Activated naive CD4-positive, alpha-beta T cell treated with anti-CD3 and anti-CD28 coated beads, Interleukin-2, amount 50 U/mL, for 72 hours (primary cell): ENCODE data around the gene ANKRD36. TPM values are rescaled to one million over a fixed set of nuclear protein-coding genes. Genes with fewer than 3 reads are reported as not detected.
"Not testable (repeated sequence)": the region's sequence is repeated elsewhere in the genome, so short reads cannot be mapped to it uniquely, and the experiment has no call there.

ENCODE experiments used
- ATAC-seq, 2 donors: fragments of 150-1000 bp; cut with Tn5 transposase; 2 replicates each; pipeline ENCODE4 v1.10.0; 2021; ENCODE audit warnings: mild to moderate bottlenecking in 2 of 2, moderate library complexity in 2 of 2
- DNase-seq, 2 donors: peaks; one replicate each; pipeline ENCODE4 v3.0.0; 2021 to 2022; ENCODE audit warnings: low spot score in 2 of 2
- H3K27ac Mint-ChIP-seq, 2 donors: one replicate each; pipeline ENCODE4 v1.8.0; 2022; ENCODE audit warnings: mild to moderate bottlenecking in 2 of 2, mixed read lengths in 2 of 2
- H3K36me3 Mint-ChIP-seq, 2 donors: one replicate each; pipeline ENCODE4 v1.8.0; 2022; ENCODE audit warnings: mixed read lengths in 2 of 2
- H3K9me3 Mint-ChIP-seq, 2 donors: one replicate each; pipeline ENCODE4 v1.8.0; 2022; ENCODE audit warnings: mixed read lengths in 2 of 2
- total RNA-seq, 2 donors: library from RNA; stranded (reverse); gene quantifications; one replicate each; pipeline ENCODE4 v1.2.3, GENCODE V29; 2022

ANKRD36 gene
- 10 to 100 TPM; 32.0 to 46.2 TPM for total RNA-seq

DNA sequence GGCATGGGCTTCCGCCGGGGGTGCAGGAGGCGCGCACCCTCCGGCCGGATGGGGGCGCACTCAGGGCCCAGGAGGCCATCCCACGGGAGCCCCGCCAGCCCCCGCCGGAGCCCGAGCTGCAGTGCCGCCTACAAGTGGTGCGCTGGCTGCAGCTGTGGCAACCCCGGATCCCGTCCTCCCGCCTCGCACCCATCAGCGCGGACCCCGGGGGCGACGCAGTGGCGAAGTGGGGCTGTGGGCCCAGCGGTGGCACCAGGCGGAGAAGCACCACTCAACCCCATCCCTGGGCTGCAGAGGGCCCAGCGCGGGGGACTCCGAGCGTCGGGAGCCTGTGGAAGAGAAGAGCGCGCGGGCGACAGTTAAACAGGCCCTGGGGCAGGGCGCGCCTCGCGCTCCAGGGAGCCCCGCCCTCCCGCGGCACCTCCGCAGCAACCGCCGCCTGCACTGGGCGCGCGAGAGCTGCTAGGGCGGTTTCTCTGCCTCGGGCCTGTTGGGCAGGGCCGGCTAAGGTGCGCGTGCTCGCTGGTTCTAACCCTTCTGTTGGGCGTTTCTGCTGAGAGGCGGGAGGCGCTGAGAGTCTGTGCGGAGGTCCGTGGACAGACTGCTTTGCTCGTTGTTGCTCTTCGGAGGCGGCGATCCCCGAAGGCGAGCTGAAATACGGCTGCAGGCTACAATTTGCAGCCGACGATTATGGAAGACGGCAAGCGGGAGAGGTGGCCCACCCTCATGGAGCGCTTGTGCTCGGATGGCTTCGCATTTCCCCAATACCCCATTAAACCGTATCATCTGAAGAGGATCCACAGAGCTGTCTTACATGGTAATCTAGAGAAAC lies at the start of gene ANKRD36:
Gene ANKRD36, plus strand, starts transcription at position 104 of the 832 bp plus-strand sequence. Its CDS starts 587 bp downstream, at position 691.
- peak within 1 kb of the TSS; percentile 97 for H3K27ac Mint-ChIP-seq
- peak; percentile 95 to 98 for ATAC-seq
- not testable (repeated sequence) for H3K36me3 Mint-ChIP-seq, H3K9me3 Mint-ChIP-seq
- DNase-seq, result peak; percentile 87 to 89

DNA sequence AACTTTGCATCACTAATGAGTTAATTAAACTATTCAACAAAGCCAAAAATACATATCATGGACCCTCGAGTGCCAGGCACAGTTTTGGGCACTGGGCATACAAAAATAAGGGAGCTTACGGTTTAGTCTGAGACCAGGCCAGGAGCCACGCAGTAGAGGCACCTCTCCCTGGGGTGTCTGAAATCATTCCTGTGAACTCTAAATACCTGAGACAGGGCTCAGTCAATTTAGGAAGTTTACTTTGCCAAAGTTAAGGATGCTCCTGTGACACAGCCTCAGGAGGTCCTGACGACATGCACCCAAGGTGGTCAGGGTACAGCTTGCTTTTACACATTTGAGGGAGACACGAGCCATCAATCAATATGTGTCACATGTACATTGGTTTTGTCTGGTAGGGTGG lies 46.9 kb upstream of the ANKRD36 start:
- not testable (repeated sequence) for H3K36me3 Mint-ChIP-seq, H3K9me3 Mint-ChIP-seq, H3K27ac Mint-ChIP-seq, DNase-seq, ATAC-seq

DNA sequence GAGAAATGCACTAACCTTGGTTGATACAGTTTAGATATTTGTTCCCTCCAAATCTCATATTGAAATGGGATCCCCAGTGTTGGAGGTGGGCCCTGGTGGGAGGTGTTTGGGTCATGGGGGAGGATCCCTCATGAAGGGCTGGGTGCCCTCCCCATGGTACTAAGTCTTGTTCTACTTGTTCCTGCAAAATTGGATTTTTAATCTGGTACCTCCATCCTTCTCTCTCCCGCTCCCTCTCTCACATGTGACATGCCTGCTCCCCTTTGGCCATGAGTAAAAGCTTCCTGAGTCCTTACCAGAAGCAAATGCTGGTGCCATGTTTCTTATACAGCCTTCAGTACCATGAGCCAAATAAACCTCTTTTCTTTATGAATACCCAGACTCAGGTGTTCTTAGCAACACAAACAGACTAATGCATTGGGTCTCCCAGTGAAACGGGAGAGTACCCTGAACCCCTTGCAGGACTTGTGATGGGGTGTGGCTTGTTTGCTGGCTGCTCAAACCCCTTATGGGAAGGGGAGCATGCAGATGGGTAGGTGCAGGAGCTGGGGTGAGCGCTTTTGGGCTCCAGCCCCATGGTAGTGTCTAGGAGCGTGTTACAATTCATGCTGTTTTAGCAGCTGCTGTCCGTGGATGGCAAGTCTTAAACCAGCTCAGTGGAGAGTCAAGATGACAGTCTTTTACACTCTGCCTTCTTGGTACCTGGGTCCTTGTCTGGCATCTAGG lies 45.5 kb upstream of the ANKRD36 start:
- no peaks in the 10 kb centered on the region for H3K36me3 Mint-ChIP-seq
- DNase-seq, result no peak
- H3K9me3 Mint-ChIP-seq, result no peaks in the 10 kb centered on the region
- no peak overlapping the region for H3K27ac Mint-ChIP-seq
- ATAC-seq, result no peak

DNA sequence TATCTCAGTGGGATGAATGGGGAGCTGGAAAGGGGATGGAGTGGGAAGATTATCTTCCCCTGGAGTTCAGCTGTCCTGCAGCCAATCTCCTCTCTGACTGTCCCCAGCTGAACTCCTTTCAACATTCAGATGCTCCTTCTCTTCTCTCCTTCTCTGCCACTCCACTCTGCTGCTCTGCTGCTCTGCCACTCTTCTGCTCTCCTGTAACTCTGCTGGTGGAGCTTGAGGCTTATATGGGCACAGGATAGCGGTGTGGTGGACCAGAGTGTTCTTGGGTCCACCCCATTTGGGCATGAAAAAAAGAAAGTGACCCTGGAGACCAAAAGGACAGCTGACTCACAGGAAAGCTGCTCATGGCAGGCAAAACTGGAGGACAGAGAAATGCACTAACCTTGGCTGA lies 44.9 kb upstream of the ANKRD36 start:
- Mint-ChIP-seq H3K27ac (no peak overlapping the region), H3K36me3 (no peaks in the 10 kb centered on the region), H3K9me3 (no peaks in the 10 kb centered on the region)
- DNase-seq, result no peak
- ATAC-seq, result no peak

DNA sequence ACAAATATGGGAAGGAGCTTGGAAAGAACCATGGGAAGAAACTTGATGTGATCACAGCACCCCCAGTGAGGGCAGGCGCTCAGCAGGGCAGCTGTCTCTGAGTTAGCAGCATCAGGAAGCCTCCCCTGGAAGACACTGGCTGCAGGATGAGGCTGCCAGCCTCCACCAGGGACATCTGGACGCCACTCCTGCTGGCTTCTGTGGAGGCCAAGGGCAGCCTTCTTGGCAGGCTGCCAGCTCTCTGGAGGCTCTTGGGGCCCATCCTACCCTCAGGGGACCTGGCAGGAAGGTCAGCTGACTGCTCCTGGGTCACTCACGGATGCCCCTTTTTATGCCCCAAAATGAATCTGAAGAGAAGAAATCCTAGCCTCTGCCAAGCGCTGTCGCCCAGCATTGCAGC lies 44.2 kb upstream of the ANKRD36 start:
- ATAC-seq, DNase-seq, H3K9me3 Mint-ChIP-seq, H3K27ac Mint-ChIP-seq, H3K36me3 Mint-ChIP-seq: not testable (repeated sequence)

DNA sequence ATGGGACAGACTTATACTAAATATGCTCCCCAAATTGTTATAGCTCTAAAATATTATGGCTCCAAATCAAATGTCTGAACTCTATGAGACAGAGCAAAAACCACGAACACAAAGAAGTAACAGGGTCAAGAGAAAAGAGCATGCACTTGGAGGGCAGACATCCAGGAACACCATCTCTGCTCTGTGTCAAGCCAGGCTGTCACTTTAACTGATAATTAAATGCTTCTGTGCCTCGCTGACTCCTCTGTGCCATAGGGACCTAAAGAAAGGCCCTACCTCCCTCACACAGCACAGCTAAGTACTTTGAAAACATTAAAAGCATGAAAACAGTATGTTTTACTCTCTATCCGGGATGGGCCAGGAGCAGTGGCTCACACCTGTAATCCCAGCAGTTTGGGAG lies 42.0 kb upstream of the ANKRD36 start:
- not testable (repeated sequence) for DNase-seq, H3K36me3 Mint-ChIP-seq, H3K27ac Mint-ChIP-seq, ATAC-seq, H3K9me3 Mint-ChIP-seq

DNA sequence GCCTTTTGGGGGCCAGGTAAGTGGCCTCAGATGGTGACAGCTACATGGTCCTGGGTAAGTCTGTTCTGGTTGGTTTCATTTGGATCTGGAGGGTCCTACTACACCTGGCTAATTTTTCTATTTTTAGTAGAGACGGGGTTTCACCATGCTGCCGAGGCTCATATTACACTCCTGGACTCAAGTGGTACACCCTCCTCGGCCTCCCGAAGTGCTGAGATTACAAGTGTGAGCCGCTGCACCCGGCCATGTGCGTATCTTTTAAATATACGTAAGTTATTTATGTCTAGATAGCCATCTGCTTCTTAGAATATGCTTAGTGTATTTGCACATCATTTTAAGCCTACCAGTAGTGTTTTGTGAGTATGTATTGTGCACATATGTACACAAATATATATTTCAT lies 35.7 kb upstream of the ANKRD36 start:
- H3K9me3 Mint-ChIP-seq, ATAC-seq, DNase-seq, H3K36me3 Mint-ChIP-seq, H3K27ac Mint-ChIP-seq: not testable (repeated sequence)

DNA sequence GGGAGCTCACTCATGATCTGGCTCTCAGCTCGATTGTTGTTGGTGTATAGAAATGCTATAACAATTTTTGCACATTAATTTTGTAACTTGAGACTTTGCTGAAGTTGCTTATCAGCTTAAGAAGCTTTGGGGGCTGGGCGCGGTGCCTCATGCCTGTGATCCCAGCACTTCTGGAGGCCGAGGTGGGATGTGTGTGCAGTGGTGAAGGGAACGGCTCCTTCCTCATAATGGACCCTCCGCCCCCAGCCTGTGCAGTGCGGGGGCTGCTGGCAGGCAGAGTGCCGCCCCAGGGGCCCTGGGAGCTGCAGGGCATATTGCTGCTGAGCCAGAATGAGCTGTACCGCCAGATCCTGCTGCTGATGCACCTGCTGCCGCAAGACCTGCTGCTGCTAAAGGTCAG lies 32.1 kb upstream of the ANKRD36 start:
- not testable (repeated sequence) for H3K36me3 Mint-ChIP-seq, H3K9me3 Mint-ChIP-seq, ATAC-seq, DNase-seq, H3K27ac Mint-ChIP-seq

DNA sequence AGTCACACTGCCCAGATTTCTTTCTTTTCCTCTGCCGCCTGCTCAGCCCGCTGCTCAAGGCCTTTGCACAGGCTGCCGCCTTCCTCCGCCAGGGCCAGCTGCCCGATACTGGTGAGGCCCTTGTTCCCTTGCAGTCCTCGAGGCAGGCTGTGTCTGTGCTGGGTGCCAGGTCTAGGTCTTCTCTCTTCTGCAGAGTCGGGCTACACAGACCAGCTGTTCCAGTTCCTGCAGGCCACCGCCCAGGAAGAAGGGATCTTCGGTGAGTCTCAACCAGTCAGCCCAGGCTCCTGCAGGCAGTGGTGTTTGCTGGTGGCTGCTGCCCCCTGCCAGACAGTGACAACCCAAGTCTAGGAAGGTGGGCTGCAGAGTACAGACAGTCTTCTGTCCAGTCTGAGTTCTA lies 30.7 kb upstream of the ANKRD36 start:
- not testable (repeated sequence) for DNase-seq, ATAC-seq, H3K9me3 Mint-ChIP-seq, H3K36me3 Mint-ChIP-seq
- H3K27ac Mint-ChIP-seq, result peak overlapping the region in 1 of 2 donors; percentile 50

DNA sequence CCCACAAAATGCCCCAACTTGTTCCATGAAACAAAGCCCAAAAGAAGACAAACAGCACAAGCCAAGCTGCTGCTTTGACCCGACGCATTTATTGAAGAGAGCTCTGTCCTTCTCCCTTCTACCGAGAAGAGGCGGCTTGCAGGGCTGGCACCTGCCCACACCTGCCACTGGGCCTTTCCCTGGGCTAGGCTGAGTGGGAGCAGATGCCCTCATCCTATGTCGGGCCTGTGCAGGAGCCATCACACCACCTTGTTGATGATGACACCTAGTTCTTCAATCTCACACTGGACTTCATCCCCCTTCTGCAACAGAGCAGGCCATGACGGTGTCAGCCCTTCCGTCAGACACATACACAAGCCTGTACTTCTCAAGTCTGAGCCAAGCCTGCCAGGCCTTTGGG lies 29.4 kb upstream of the ANKRD36 start:
- not testable (repeated sequence) for H3K36me3 Mint-ChIP-seq, ATAC-seq, DNase-seq, H3K9me3 Mint-ChIP-seq, H3K27ac Mint-ChIP-seq

DNA sequence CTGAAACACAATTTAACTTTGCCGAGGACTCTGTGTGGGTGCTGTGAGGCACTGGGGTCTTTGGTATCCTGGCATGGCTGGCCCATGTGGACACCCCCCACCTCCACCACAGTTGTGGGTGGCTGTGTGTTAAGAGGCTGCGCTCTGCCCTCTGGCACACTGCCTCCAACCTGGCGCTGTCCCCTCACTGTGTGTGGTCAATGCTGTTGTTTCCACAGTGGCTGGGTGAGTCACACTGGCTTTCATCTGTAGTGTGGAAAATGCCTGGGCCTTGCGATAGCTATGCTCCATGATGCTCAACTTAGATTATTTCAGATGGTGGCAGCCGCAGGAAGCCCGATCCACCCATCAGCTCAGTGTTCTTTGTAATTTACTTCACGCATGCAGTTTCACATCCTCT lies 27.9 kb upstream of the ANKRD36 start:
- not testable (repeated sequence) for H3K9me3 Mint-ChIP-seq, H3K36me3 Mint-ChIP-seq, DNase-seq, H3K27ac Mint-ChIP-seq
- ATAC-seq, result peak; percentile 40 to 68

DNA sequence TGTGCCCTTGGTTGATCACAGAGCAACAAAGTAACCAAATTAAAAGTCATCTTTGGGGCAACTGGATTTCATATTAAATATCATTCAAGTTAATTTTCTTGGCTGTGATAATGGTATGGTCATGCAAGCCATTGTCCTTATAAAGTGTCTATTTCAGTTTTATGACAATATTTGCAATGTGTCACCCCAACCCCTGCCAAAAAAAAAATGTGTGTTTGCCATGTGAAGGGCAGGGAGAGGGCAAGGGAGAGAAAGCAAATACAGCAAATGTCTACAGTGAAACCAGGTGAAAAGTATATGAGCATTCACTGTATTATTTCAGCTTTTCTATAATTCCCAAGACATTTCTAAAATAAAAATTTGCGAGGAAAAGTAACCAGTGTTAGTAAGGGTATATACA lies 24.2 kb upstream of the ANKRD36 start:
- H3K27ac Mint-ChIP-seq, H3K9me3 Mint-ChIP-seq, DNase-seq, ATAC-seq, H3K36me3 Mint-ChIP-seq: not testable (repeated sequence)

DNA sequence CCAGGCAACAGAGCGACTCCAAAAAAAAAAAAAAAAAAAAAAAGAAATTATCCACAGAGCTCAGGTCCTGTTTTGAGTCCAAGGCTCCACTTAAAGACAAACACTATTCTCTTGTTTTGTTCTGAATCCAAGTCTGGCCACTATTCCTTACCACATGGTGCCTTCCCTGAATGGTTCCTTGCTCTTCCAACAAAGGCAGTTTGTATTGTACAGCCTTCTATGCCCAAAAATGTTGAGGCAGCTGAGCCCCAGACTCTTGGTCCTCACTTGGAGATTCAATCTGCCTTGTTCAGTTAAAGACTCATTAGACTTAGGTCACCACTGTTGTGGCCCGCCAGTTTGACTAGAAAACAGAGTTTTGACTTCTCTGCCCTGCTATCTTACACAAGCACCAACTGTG lies 20.0 kb upstream of the ANKRD36 start:
- not testable (repeated sequence) for H3K27ac Mint-ChIP-seq, ATAC-seq, DNase-seq, H3K9me3 Mint-ChIP-seq, H3K36me3 Mint-ChIP-seq

DNA sequence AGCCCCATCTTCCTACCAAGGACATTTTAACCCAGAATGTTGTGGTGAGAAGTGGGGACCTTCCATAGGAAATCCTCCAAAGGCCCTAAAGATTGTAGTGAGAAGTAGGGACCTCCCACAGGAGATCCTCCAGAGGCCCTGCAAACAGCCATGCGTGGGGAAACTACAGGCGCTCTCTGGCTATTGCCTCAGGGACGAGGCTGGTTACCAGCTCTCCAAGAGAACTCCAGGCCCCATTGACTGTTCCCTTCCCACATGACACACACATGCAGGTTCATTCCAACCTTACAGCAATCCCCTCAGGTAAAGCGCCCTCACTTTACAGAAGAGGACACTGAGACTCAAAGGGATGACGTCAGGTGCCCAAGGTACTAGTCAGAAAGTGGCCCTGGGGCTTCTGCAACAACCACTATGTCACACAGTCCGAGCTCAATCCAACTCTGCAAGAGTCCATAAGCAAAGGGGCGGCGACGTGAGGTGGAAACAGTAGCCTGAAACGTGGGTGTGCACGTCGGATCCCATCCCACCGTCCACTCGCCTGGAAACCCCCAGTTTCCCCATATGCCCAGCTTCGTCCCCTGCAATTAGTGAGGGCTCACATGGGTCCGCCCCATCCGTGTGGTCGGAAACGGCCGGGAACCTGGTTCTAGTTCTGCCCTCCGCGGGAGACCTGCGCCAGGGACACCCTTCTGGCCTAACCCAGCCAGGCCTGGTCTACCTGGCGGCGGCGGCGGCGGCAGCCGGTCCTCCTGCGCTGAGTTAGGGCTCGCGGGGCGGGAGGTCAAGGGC lies 18.8 kb upstream of the ANKRD36 start:
- H3K27ac Mint-ChIP-seq, H3K9me3 Mint-ChIP-seq, H3K36me3 Mint-ChIP-seq, DNase-seq: not testable (repeated sequence)
- peak; percentile 45 to 47 for ATAC-seq

DNA sequence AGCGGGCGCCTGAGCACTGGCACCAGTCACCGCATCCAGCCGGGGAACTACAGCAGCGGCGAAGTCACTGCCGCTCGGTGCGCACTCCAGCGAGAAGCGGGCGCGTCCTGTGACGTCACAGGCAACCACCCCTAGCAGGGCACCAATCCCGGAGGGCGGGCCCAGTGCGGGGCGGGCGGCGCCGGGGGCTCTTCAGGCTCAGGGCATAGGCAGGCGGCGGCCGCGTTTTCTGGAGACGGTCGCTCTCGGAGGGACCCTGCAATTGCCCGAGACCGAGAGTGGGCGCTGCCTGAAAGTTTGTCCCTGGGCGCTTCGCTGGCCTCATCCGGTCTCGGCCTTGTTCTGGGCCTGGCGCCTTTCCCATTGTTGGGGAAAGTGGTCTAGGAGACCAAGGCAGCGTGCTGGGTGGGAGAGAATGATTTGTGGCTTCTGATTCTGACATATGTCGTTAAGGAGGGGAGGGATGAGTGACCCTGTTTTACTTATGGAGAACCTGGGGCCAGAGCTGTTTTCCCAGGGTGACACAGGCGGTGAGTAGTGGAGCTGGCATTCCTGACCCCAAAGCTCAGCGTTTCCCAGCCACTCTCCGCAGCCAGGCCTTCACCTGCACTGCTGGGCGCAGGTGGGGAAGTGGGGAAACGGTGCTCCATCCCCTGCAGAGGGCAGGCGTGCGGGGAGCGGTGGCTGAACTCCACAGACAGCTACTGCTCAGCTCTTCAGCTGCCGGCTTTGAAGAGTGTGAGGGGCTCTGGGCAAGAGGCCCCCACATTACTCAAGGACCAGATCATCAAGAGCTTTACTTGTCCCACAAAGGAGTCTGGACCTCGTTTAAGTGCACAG lies 18.0 kb upstream of the ANKRD36 start, which contains the start of gene FAHD2B:
Gene FAHD2B, minus strand, starts transcription at position 111 of the 840 bp plus-strand sequence. CDS start 3,176 bp downstream, outside the sequence.
- H3K9me3 Mint-ChIP-seq, H3K36me3 Mint-ChIP-seq: not testable (repeated sequence)
- peak; percentile 98 for ATAC-seq
- H3K27ac Mint-ChIP-seq, result peak within 1 kb of the TSS; percentile 65 to 80
- DNase-seq, result peak; percentile 75 to 78

DNA sequence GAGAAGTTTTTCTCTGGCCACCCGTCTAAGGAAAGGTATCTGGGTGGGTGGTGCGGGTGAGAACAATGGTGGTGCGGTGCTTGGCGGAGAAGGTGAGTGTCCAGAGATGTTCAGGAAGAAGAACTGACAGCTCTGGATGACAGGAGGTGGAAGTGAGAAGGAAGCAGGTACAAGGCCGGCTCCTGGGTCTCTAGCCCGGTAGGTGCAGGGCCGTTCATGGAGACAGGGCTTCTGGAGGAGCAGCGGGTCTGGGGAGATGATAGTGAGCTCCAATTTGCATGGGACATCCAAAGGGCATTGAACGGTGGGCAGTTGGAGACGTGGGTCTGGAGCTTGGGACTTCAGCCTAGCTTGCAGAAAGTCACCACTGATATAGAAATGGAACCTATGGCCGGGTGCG lies 17.3 kb upstream of the ANKRD36 start:
- DNase-seq (no peak), ATAC-seq (no peak)
- peak overlapping the region in 1 of 2 donors; percentile 80 for H3K27ac Mint-ChIP-seq
- peaks cover 0 to 5% of the 10 kb centered on the region in 2 donors for H3K9me3 Mint-ChIP-seq
- H3K36me3 Mint-ChIP-seq, result no peaks in the 10 kb centered on the region
